Activated CD4-positive, alpha-beta T cell treated with anti-CD3 and anti-CD28 coated beads, Interleukin-2, Interleukin-4, amounts not matched to agents 100 ng/mL and 50 ng/mL, durations not matched to agents 16 hours and 8 hours (primary cell): ENCODE results near the gene MPPED2.

Experiments used
- DNase-seq: peaks from one replicate; pipeline ENCODE4 v3.0.0-alpha.2; 2020; ENCODE audit warnings: low spot score

The MPPED2 gene

DNA sequence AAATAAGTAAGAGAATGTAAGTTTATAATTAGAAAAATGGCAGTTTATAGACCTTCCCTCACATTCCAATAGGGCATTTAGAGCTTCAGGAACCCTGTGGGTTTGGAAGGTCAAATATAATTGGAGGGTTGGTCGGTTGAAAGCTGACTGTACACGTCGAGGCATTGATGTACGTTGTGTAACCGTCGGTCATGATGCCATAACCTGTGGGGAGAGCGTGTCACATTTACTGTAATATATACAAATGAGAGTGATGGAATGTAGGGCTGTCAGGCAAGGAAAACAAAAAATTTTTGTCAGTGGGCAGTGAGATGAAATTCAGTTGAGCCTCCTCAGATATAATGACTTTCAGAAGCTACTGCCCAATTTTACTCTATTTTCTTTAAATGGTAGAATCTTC lies 174.8 kb downstream of the MPPED2 start:
- DNase-seq = no peak

GRCh38 chr11:30406978-30407762 lies 179.0 kb downstream of the MPPED2 start:
- no peak for DNase-seq

DNA sequence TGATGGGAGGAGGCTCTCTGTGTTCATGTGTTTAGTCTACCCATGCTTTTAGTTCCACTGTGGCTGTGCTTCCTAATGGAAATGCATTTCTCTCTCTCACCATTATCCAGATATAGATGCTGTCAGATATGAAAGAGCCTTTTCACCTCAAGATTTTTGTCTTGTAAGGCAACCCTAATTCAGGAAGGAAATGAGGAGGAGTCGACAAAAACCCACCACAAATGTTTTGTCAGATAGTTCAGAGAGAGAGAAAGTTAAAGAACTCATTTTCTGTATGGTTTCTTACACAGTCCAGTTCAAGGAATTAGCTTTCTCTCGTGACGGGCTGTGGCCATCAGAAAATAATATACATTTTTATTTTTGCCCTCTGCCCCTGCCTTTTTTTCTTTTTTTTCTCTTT lies 180.8 kb downstream of the MPPED2 start:
- DNase-seq = no peak

DNA sequence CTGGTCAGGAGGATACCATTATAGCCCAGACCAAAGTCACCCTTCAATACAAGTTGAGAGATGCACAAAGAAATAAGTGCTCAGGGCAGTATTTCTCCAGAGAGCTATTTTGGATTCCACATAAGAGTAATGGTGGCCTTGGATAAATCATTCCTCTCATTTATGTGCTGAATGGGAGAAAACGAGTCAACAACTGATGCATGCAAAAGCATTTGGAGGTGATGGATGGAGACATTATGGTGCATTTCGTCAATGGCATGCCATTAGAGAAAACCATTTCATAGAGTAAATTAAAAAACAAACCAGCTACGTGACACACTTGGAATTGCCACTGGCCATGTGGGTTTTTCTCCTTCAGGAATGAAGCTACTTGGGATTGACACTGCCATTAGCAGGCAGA lies 182.0 kb downstream of the MPPED2 start:
- DNase-seq = no peak

DNA sequence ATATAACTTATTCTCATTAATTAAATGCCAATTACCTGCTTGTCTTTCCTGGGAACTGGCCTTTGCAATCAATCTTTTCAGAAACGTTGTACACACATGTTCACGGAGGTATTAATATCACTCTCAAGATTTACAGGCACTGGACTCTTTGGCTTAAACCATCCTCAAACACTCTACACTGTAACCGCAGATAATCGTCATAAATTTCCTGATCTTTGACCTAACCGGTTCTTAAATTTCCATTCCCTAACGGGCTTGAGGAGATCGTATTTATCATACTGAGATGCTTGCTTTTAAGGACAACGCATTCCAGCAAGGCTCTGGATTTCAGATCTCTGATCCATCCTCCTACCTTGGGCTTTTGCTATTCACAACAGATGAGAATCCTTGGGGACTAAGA lies 190.4 kb downstream of the MPPED2 start:
- no peak for DNase-seq

- no peak for DNase-seq
Observed at GRCh38 chr11:30393012-30393411, 193.1 kb downstream of the MPPED2 start.

DNA sequence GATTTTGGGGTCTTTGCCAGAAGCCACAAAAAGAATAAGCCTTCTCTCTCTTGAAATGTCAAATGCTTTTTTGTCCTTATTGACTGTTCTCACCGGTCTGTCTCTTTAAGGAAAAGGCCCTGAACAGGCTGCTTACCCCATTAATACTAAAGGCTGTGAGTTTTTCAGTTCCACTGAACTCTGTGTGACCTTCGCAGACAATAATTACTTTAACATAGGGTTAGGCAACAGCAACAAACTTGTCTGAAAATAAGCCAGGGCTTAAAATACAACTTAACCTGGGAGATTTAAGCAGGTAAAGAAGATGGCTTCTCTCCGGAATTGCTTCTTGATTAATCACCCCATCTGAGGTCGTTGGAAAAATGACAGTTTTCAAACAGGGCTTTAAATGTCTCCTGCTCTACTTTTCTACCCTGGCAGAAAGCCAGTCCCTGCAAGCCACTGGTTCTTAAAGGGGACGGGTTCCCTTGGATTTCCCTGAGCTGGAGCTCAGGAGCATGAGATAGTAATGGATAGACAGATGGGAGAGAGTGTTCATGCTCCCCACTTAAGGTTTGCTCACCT lies 193.8 kb downstream of the MPPED2 start:
- DNase-seq = no peak

- DNase-seq = no peak
Observed at GRCh38 chr11:30388957-30389356, 197.2 kb downstream of the MPPED2 start.

GRCh38 chr11:30387891-30388861 lies 198.0 kb downstream of the MPPED2 start:
- no peak for DNase-seq

DNA sequence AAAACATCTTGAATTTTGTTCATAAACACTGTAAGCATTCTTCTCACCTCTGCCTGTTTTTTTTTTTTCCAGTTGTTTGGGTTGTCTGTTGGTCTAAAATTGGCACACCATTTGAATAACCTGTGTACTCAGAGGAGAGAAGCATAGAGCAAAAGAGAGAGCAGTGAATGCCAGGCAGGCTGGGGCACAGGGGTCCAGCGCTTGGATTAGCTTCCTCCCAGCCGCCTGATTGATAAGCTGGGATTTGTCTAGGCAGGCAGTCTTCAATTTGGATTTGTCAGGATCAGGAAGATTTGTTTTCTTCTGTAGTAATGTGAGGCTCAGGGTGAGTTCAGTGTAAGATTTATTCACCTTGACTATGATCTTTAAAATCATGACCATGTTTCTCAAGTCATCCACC lies 204.3 kb downstream of the MPPED2 start:
- DNase-seq = no peak

- DNase-seq = no peak
Observed at GRCh38 chr11:30380846-30381245, 205.3 kb downstream of the MPPED2 start.

DNA sequence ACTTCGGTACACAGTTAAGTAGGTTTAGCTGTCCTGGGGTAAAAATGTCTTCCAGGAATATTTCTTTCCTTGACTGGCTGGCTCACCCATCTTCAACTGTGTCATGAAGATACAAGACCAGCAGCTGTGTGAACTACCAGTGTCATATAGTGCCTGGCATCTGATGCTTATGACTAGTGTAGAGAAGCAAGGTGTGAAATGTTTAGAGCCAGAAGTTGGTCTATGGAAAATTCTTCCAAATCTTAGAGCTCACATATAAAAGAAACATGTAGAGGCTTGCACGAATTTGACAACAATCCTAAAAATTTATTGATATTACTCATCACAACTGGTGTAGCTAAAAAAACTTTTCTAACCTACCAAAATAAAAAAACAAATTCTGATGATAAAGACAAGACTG lies 208.8 kb downstream of the MPPED2 start:
- DNase-seq = no peak

DNA sequence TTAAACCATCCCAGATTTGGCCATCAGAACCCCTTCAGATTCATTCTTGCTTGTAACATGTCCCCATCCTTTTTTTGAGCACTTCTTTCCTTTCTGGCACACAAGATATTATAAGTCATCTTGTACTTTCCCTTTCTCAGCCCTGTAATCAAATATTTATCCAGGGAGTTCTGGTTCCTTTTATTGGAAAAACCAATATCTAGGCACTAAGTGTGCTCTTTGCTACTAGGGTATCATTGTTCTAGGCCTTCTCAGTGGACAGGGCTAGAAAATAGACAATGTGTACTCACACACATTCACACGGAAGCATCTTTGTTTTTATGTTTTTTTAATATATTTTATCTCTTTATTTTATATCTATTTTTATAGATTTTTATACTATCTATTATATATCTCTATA lies 216.0 kb downstream of the MPPED2 start:
- DNase-seq = no peak

GRCh38 chr11:30368394-30368793 lies 217.8 kb downstream of the MPPED2 start:
- no peak for DNase-seq

DNA sequence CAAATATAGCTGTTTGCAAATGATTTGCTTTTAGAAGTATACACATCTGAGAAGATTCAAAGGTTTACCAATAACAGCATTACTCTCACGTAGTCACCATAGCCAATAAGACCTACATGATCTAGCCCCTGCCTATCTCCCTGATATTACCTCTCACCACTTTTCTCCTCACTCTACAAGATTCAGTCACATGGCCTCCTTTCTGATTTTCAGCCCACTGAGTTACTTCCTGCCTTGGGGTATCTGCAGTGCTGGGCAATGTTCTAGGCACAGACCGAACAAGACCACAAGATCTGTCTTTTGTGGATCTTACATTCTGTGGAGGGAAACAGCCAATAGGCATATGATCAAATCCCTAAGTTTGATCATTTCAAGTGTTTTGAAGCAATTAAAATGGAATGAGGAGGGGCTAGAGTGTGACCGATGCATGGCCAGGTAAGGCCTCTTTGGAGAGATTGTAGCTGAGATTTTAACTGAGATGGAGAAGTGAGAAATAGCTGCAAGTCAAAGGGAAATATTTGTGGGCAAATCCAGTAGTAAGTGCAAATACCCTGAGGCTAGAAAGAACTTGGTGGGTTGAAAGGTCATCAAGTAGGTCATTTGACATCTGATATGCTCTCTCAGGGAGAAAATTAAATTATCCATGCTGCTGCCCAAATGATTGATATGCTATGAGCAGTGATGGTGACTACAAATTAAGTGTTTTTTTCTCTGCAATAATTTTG lies 220.2 kb downstream of the MPPED2 start:
- DNase-seq = no peak

DNA sequence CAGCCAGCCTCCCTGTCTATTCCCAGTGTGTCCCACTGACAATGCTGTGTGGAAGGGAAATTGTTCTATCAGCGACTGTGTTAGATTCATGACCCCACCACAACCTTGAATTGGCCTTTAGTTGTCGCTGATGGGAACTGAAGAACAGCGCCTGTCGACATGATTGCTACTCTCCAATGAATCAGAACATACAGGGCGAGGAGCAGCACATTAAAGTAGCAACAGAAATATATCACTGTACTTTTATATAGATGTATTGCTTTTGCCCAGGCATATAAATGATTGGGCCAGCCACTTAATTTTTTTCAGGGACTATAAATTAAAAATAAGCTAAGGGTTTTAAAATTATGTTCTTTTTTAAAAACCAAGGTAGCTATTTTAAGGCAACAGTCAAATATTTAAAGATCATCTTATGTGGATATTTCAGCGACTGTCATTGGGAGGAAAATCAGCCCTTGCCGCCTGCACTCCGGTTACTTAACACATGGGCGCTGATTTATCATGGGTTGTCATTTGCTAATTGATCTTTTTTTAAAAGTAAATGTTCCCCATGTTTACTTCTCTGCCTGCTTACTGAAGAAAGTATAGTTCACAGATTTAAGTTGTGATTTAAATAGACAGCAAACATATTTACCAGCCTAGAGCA lies 221.2 kb downstream of the MPPED2 start:
- no peak for DNase-seq

GRCh38 chr11:30364139-30364836 lies 221.9 kb downstream of the MPPED2 start:
- DNase-seq = no peak

DNA sequence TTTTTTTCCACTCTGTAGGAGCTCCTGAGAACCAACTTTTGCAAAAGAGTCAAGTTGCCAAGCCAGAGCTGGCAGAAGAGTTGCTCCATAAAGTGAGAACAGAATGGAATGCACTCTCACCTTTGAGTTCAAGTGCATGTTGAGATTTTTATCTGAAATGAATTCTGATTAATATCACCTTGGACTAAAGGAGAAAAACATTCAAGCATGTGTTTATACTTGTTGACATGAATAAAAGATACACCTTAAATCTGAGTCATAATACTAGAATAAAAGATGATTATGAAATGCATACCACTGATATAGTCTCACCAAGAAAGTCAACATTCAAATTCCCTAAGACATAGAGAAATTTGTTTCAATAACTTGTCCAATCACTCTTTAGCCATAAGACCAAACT lies 225.4 kb downstream of the MPPED2 start:
- DNase-seq = no peak
